Measurements from ENCODE around the gene SDC3. TPM values are rescaled to one million over a fixed set of nuclear protein-coding genes. Genes with fewer than 3 reads are reported as not detected.

SDC3 gene
- total and polyA plus RNA-seq, 10 of the 15 experiments (the other 5 are each of a cell fraction or from before 2014, with no cell fraction given), result under 0.01 to 0.46 (median 0.07) TPM; not detected in 2

DNA sequence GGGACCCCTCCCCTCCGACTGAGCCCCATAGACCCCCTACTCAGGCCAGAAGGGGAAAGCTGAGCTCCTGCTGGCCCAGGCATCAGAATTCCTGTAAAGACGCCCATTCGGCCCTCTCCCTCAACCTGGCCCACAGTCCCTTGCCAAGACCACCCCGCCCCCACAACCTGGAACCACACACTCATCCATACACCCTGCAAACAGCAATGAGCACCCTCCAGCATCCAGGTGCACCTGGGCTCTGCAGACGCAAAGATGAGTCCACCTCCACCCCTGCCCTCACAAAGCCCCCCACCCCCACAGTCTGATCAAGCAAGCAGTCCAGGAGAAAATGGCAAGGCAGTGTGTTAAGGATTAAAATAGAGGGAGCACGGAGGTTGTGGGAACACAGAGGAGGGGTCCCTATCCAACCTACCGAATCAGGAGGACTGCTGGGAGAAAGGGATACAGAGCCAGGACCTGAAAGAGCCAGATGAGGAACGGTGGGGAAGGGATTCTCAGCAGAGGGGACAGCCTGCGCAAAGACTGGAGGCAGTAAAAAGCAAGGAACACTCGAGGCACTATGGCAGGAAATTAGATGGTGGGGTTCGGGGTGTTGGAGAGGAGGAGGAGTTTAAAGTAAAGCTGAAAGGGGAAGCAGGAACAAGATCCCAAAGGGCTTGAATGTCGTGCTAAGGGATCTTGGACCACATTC, 83.7 kb downstream of the SDC3 start (continued):
- TF ChIP-seq, protein P1, sequence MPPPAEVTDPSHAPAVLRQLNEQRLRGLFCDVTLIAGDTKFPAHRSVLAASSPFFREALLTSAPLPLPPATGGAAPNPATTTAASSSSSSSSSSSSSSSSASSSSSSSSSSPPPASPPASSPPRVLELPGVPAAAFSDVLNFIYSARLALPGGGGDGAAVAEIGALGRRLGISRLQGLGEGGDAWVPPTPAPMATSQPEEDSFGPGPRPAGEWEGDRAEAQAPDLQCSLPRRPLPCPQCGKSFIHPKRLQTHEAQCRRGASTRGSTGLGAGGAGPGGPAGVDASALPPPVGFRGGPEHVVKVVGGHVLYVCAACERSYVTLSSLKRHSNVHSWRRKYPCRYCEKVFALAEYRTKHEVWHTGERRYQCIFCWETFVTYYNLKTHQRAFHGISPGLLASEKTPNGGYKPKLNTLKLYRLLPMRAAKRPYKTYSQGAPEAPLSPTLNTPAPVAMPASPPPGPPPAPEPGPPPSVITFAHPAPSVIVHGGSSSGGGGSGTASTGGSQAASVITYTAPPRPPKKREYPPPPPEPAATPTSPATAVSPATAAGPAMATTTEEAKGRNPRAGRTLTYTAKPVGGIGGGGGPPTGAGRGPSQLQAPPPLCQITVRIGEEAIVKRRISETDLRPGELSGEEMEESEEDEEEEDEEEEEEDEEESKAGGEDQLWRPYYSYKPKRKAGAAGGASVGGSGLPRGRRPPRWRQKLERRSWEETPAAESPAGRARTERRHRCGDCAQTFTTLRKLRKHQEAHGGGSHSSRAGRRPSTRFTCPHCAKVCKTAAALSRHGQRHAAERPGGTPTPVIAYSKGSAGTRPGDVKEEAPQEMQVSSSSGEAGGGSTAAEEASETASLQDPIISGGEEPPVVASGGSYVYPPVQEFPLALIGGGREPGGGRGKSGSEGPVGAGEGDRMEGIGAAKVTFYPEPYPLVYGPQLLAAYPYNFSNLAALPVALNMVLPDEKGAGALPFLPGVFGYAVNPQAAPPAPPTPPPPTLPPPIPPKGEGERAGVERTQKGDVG (CRISPR knock-in tag; IDR thresholded peaks at IDR 0.05), result no peak
- TF ChIP-seq, protein P2, sequence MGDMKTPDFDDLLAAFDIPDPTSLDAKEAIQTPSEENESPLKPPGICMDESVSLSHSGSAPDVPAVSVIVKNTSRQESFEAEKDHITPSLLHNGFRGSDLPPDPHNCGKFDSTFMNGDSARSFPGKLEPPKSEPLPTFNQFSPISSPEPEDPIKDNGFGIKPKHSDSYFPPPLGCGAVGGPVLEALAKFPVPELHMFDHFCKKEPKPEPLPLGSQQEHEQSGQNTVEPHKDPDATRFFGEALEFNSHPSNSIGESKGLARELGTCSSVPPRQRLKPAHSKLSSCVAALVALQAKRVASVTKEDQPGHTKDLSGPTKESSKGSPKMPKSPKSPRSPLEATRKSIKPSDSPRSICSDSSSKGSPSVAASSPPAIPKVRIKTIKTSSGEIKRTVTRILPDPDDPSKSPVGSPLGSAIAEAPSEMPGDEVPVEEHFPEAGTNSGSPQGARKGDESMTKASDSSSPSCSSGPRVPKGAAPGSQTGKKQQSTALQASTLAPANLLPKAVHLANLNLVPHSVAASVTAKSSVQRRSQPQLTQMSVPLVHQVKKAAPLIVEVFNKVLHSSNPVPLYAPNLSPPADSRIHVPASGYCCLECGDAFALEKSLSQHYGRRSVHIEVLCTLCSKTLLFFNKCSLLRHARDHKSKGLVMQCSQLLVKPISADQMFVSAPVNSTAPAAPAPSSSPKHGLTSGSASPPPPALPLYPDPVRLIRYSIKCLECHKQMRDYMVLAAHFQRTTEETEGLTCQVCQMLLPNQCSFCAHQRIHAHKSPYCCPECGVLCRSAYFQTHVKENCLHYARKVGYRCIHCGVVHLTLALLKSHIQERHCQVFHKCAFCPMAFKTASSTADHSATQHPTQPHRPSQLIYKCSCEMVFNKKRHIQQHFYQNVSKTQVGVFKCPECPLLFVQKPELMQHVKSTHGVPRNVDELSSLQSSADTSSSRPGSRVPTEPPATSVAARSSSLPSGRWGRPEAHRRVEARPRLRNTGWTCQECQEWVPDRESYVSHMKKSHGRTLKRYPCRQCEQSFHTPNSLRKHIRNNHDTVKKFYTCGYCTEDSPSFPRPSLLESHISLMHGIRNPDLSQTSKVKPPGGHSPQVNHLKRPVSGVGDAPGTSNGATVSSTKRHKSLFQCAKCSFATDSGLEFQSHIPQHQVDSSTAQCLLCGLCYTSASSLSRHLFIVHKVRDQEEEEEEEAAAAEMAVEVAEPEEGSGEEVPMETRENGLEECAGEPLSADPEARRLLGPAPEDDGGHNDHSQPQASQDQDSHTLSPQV (IDR thresholded peaks at IDR 0.05), result no peak
- no peak for TF ChIP-seq IKZF1 (conservative IDR thresholded peaks at IDR 0.05)
- TF ChIP-seq ETV6 (conservative IDR thresholded peaks at IDR 0.05 in 1 of 2, IDR thresholded peaks at IDR 0.05 in 1 of 2; ENCODE audit: borderline replicate concordance in 1 of 2, low read depth in 1 of 2), result no peak
- TF ChIP-seq ZZZ3 (IDR thresholded peaks at IDR 0.05; ENCODE audit: control insufficient read depth, insufficient read length, low read depth), result no peak
- TF ChIP-seq ZNF384 (IDR thresholded peaks at IDR 0.05; ENCODE audit: borderline replicate concordance, low read depth, low read length), result no peak
